Uterus (tissue), 2 donors: Measurements from ENCODE around the gene HMX2.

Source experiments
- POLR2A ChIP-seq, 2 donors: fragments of 450-650 bp; IDR thresholded peaks; one replicate each; pipeline ENCODE4 v1.6.1; 2016; ENCODE audit warnings: antibody characterized with exemption in 2 of 2, mild to moderate bottlenecking in 1 of 2, moderate library complexity in 1 of 2
- TF ChIP-seq, protein P1 (sequence below), 4 experiments: fragments of 200-600 bp in 2 of 4; fragments of 450-650 bp in 2 of 4; sonication (generic) in 2 of 4; IDR thresholded peaks; one replicate each; pipeline ENCODE4 v1.5.1; 2016 to 2019; ENCODE audit warnings: antibody characterized with exemption in 4 of 4, mild to moderate bottlenecking in 2 of 4, moderate library complexity in 1 of 4

DNA sequence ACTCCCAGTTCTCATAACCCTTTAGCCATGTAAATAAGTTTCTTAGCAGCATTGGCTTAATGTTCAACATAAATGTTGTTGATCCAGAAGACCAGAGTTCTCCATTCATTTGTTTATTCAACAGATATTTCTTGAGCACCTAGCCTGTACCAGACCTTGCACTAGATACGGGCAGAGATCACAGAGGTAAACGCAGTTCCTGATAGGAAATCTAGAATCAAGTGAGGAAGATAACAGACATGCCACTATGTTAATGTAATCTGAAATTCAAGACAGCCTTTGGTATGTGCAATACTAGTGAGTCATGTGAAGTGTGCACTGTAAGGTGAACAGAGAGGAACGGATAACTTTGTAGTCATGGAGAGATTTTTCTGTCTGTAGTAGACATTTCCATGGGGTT is 9.3 kb downstream of the HMX2 start:
- TF ChIP-seq, protein P1, sequence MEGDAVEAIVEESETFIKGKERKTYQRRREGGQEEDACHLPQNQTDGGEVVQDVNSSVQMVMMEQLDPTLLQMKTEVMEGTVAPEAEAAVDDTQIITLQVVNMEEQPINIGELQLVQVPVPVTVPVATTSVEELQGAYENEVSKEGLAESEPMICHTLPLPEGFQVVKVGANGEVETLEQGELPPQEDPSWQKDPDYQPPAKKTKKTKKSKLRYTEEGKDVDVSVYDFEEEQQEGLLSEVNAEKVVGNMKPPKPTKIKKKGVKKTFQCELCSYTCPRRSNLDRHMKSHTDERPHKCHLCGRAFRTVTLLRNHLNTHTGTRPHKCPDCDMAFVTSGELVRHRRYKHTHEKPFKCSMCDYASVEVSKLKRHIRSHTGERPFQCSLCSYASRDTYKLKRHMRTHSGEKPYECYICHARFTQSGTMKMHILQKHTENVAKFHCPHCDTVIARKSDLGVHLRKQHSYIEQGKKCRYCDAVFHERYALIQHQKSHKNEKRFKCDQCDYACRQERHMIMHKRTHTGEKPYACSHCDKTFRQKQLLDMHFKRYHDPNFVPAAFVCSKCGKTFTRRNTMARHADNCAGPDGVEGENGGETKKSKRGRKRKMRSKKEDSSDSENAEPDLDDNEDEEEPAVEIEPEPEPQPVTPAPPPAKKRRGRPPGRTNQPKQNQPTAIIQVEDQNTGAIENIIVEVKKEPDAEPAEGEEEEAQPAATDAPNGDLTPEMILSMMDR (IDR thresholded peaks at IDR 0.05), result no peak
- TF ChIP-seq POLR2A (IDR thresholded peaks at IDR 0.05), result no peak
